ENCODE results near the gene EFNA2.

Gene EFNA2

GRCh38 chr19:1247748-1248138 lies 37.9 kb upstream of the EFNA2 start:
- TF ChIP-seq, protein P1, sequence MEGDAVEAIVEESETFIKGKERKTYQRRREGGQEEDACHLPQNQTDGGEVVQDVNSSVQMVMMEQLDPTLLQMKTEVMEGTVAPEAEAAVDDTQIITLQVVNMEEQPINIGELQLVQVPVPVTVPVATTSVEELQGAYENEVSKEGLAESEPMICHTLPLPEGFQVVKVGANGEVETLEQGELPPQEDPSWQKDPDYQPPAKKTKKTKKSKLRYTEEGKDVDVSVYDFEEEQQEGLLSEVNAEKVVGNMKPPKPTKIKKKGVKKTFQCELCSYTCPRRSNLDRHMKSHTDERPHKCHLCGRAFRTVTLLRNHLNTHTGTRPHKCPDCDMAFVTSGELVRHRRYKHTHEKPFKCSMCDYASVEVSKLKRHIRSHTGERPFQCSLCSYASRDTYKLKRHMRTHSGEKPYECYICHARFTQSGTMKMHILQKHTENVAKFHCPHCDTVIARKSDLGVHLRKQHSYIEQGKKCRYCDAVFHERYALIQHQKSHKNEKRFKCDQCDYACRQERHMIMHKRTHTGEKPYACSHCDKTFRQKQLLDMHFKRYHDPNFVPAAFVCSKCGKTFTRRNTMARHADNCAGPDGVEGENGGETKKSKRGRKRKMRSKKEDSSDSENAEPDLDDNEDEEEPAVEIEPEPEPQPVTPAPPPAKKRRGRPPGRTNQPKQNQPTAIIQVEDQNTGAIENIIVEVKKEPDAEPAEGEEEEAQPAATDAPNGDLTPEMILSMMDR (IDR thresholded peaks at IDR 0.05; ENCODE audit: extremely low read depth, missing control alignments): no peak
- DNase-seq (ENCODE audit: low spot score): no peak

GRCh38 chr19:1248139-1248785 lies 37.4 kb upstream of the EFNA2 start, which contains the start of gene MIDN:
MIDN (plus strand) TSS chr19:1248583; CDS start chr19:1250297, 1,714 bp downstream.
- TF ChIP-seq, protein P1 (IDR thresholded peaks at IDR 0.05; ENCODE audit: extremely low read depth, missing control alignments): peak; percentile 44
- peak; percentile 90 for DNase-seq (ENCODE audit: low spot score)

DNA sequence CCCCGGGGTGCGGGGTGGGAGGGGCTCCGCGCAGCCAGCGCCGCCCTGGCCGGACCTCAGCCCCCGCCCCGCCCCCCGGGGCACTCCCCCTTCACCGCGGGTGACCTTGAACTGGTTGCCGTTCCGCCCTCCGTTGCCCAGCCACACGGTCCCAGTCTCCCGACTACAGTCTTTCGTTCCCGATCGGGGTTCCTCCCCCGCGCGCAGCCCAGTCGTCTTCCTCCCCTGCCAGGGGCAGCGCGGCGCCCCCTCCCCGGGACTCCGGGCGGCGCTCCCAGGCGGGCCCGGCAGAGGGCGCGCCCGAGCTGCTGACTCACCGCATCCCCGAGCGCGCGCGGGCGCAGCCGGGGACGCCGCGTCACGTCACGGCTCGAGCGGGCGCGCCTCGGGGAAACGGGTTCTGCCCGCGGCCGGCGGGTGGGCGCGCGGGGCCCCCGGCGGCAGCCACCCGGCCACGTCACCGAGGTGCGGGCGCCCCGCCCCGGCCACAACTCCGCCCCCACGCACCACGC lies 36.8 kb upstream of the EFNA2 start:
- TF ChIP-seq, protein P1 (IDR thresholded peaks at IDR 0.05; ENCODE audit: extremely low read depth, missing control alignments): peak; percentile 73
- DNase-seq (ENCODE audit: low spot score): peak; percentile 87

DNA sequence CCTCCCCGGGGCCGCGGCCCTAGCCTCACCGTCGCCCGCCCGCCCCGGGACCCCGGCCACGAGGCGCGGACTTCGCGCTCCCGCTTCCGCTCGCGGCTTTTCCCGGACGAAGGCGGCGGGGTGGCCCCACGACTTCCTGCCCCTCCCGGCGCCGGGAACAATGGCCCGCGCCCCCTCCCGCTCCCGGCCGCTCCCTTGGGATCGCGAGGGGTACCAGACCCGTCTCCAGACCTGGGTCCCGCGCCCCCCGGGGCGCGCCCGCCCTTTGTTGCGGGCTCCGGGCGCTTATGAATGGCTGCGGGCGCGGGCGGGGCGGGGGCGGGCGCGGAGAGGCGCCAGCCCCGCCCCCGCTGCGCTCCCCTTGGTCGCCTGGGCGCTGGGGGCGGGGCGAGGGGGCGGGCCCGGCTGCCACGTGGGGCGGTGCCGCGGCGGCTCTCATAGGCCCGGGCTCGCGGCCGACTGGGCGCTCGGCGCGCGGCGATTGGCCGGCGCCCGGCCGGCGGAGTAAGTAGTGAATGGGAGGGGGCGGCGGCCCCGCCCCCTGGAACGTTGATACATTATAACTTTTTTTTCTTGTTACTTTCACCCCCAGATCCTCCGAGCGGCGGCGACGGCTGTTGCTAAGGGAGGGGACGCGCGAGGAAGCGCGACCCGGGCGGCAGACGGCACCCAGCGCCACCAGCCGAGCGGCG lies 36.2 kb upstream of the EFNA2 start:
- peak; percentile 98 for DNase-seq (ENCODE audit: low spot score)
- TF ChIP-seq, protein P1 (IDR thresholded peaks at IDR 0.05; ENCODE audit: extremely low read depth, missing control alignments): no peak

DNA sequence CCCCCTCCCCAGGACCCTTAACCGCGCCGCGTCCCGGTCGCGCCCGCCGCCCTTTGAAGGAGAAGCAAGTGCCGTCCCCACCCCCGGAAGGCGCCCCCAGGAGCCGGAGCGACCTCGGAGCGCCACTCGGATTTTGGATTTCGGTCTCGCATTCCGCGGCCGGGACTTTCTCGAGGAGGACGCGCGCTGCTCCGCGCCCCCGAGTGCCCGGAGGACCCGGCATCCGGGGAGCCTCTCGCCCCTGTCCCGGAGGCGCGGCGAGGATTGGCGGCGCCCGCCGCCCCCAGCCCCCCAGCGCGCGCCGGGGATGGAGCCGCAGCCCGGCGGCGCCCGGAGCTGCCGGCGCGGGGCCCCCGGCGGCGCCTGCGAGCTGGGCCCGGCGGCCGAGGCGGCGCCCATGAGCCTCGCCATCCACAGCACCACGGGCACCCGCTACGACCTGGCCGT lies 35.7 kb upstream of the EFNA2 start:
- TF ChIP-seq, protein P1 (IDR thresholded peaks at IDR 0.05; ENCODE audit: extremely low read depth, missing control alignments): no peak
- no peak for DNase-seq (ENCODE audit: low spot score)

GRCh38 chr19:1250437-1251260 lies 35.0 kb upstream of the EFNA2 start:
- TF ChIP-seq, protein P1 (IDR thresholded peaks at IDR 0.05; ENCODE audit: extremely low read depth, missing control alignments): no peak
- DNase-seq (ENCODE audit: low spot score): peak; percentile 78
